ENCODE results near the gene NOTO.

Gene NOTO

GRCh38 chr2:73257425-73258125 is 55.2 kb downstream of the NOTO start:
- DNase-seq (ENCODE audit: low read depth in 3 of 3), result no peak

DNA sequence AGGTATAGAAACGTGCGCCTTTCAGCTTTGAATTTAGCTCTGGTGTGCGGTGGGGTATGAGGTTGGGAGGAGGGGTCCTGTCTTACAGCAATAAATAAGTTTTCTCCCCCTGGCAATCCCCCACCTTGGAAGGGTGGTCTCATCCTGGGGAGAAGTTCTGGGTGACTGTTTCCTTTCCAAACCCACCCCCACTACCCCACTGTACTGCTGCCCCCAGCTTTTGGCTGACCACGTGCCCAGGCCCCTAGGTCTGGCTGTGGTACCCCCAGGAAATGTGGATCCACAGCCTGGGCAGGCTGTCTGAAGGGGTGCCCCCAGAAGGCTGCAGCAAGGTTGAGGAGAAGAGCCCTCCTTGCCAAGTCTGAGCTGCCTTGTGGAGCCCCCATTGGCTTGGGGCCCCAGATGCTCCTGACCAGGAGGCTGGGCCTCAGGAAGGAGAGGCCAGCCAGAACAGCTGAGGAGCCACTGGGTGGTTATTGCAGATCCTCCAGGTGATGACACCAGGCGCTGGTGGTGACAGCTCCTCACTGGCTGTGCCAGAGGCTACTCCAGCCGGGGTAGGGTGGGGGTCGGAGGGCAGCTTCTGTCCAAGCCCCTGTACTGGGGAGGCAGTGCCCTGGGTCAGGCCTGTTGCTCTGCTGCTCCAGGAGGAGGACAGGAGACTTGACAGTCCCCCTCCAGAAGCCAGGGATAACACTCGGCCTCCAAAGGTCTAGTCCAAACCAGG is 56.0 kb downstream of the NOTO start:
- DNase-seq (ENCODE audit: low read depth in 3 of 3), result no peak

DNA sequence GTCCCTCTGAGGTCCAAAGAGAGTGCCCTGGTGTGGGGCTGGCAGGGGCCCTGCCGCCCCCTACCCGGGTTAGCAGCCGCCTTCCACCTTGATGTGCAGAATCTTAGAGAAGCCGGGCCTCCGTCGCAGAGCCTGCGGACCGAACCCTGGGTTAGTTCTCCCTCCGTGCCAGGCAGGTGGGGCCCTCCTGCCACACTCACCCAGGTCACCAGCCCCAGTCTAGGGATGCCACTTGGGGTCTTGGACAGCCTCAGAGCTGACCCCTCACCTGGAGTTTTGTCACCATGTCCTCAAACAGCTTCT is 56.5 kb downstream of the NOTO start:
- DNase-seq (ENCODE audit: low read depth in 3 of 3), result no peak

- no peak for DNase-seq (ENCODE audit: low read depth in 3 of 3)
These were observed 56.9 kb downstream of the NOTO start for GRCh38 chr2:73259276-73259675.

DNA sequence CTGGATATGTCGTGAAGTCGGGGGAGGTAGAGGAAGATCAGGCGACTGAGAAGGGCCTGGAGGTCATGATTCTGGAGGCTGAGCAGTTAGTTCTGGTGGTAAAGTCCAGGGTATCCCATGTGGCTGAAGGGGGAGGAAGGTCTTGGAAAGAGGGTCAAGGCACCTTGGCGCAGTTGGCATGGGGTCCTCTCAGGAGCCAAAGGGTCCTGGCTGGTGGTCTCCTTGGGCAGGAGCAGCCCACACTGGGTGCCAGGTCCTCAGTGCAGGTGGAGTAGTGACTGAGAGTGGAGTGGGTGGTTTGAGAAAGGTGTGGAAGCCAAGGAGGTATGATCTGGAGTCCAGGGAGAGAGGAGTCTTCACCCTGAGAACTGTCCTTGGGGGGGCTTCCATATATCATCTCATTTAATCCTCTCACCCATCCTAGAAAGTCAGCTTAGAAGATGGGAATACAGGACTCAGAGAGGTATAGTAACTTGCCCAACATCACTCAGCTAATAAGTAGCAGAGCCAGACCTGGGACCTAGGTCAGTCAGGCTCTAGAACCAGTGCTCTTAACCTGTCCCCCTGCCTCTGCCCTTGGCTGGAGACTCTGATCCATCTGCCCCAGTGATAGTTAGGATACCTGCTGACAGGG is 57.4 kb downstream of the NOTO start:
- no peak for DNase-seq (ENCODE audit: low read depth in 3 of 3)

DNA sequence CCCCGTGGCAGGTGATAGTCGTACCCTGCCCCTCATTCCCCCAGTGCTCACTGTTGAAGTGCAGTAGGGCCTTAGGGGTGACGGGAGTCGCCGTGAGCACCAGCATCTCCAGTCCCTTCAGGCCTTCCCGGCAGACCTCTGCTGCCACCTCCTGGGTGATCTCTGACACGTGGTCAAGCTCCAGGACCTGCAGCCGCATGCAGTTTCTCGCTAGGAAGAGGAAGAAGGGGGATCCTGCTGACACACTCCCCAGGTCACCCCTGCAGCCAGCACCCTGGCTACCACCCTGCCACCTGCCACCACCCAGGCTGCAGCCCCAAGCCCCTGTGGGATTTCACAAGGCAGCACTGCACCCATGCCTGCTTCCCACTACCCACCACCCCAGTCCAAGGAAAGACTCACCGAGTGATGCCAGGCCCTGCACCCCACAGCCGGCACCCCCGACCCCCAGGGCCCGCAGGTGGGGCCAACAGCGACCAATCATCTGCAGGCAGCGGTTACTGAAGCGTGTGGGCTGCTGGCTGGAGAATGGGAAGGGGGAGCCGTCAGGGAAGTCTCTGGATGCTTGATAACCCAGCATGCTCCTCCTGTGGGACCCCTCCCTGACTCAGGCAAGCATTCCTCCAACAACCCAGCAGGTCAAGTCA is 58.1 kb downstream of the NOTO start:
- no peak for DNase-seq (ENCODE audit: low read depth in 3 of 3)

All from stimulated activated CD4-positive, alpha-beta T cell treated with anti-CD3 and anti-CD28 coated beads, TNF-alpha, amount 100 ng/mL, for 4 hours (primary cell).